Suppressor macrophage (primary cell): ENCODE data around the gene COL4A6.

ENCODE experiments used
- DNase-seq, 4 experiments: peaks; one replicate each; pipeline ENCODE4 v3.0.0-alpha.2; 2020 to 2022

COL4A6 gene

GRCh38 chrX:108216405-108216804 lies 221.8 kb downstream of the COL4A6 start:
- DNase-seq = no peak

GRCh38 chrX:108211301-108211700 lies 226.9 kb downstream of the COL4A6 start:
- DNase-seq = no peak

DNA sequence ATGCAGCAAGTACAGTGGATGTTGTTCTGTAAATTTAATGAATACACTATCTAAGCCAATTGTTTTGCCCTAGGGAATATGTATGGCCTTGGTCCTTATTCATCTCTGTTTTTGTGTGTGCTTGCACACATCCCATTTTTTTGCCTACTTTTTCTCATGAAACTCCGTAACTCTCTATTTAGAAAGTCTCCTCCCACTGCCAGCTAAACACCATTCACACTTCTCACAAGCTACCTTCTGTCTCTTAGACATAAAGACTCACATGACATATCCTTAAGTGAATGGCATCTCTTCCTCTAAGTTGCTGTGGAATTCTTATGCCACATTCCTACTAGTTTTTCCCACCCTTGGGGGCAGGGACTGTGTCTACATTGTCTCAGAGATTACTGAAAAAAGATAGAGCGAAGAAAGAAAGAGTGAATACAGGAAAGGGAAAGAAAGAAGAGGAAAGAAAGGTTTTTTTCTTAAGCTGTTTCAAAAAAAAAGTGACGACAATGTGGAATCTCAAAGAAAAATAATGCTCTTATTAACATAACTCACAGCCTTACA lies 229.1 kb downstream of the COL4A6 start:
- DNase-seq = no peak

DNA sequence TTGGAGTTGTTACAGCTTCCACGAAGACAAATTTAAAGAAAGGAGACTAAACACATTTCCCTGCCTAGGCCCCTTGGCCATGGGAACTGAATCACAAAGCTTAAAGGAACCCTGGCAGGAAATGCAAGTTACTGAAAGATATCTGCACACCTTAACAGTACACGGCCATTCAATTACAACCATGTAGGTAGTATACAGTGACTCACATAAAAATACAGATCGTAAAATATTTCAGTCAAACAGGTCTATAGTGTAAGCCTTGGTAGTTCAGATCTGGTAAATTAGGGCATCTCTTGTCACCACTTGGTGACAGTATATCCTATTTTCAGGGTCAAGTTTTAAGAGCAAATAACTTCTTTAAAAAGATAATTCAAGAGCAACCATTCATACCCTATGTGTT lies 234.7 kb downstream of the COL4A6 start:
- DNase-seq = no peak

DNA sequence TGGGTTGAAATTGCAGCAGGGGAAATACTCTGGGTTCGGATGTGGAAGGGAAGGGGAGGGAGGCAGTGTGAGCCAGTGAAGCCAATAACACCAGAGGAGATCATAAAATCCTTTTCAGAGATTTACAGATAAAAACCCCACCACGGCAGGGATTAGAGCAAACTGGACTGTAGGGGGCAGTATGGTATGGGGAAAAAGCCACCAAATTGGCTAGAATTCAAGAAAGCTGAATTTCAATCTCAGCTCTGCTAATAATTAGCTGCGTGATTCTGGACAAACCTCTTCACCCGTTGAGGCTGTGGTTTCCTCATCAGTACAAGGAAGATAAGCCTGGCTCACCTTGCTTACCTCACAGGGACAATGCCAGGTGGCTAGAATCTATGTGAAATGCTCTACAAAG lies 238.5 kb downstream of the COL4A6 start:
- DNase-seq = peak; percentile 4 to 38 (median 15)

- DNase-seq = no peak
These were observed 239.2 kb downstream of the COL4A6 start for GRCh38 chrX:108199041-108199440.

DNA sequence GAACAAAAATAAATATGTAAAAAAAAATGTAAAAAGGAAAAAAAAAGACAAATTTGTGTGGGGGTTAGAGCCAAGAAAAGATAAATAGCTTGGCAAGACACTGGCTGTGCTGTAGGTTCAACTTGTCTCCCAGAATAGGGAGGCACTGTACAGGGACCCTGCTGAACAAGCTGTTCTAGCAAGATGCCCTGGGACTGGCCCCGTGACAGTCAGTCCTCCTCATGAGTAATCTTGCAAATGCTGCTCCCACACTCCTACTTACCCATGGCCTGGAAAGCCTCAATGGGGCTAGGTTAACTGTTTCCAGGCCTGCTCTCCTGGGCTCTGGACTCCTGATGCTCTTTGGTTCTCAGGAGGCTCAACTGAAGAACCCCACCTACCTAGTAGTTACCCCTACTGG lies 239.8 kb downstream of the COL4A6 start:
- no peak for DNase-seq

GRCh38 chrX:108186811-108187210 lies 251.4 kb downstream of the COL4A6 start:
- DNase-seq = no peak

DNA sequence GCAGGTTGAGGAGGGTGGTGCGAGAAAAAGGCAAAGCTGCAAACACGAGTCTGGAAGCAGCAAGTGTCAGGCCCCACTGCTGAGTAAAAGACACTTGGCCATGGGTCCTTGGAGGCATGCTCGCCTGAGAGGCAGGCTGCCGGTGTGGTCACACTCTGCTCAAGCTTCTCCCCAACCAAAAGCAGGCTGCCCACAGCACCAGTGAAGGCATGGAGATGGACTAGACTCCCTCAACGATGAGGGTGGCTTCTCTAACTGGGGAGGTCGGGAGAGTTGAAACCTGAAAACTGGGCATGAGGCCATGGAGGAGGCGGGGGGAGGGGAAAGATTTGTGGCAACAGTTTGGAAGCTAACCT lies 260.1 kb downstream of the COL4A6 start:
- no peak for DNase-seq

DNA sequence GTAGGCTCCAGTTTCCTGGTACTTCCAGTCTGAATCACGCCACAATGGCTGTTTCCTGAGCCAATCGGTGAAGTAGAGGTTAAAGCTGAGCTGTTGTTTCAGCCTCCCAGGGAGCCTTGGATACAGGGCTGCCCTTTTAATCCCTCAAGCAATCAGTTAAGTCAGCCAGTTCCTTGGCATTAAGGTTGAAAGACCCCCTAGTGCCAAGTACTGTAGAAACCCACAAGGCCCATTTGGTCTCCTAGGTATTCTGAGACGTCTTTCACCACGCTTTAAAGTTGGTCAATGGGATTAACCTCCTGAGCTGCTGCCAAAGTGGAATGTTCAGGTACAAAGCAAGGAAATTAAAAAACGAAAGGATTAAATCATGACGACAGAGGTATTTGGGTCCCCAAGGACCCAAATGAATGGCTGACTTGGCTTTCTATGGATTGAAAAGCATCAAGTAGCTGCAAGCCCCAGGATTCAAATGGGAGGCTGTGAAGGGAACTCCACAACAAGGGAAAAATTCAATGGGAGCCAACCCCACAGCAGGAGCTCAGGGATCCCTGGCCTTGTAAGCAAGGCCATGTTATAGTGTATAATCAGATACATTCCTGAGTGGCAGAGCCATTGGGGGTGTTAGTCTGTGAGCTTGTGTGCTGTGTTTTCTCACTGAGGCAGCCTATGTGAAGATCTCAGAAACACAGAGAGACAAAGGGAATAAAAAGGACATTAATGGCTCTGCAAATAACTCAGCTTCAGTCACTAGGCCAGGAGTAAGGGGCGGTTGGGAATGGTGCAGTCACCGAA lies 260.7 kb downstream of the COL4A6 start:
- DNase-seq = no peak

GRCh38 chrX:108173874-108174273 lies 264.3 kb downstream of the COL4A6 start:
- DNase-seq = no peak

DNA sequence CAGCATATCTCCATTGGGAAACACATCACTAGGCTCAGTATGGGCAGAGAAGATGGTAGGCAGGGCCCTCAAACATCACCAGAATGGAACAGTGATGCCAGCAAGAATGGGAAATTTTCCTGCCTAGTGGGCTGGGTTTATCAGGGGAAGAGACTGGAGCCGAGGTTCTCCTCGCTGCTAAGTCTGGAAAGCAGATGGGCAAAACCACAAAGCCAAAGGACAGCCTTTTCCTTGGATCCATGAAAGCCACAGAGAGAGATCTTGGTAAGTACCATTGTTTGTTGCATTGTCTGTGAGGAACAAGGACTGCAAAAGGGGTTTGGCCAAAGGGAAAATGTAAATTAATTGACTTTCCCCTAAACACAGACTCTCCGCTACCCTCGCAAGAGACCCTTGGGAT lies 266.6 kb downstream of the COL4A6 start:
- no peak for DNase-seq

- DNase-seq = no peak
These were observed 268.5 kb downstream of the COL4A6 start for GRCh38 chrX:108169768-108170167.

DNA sequence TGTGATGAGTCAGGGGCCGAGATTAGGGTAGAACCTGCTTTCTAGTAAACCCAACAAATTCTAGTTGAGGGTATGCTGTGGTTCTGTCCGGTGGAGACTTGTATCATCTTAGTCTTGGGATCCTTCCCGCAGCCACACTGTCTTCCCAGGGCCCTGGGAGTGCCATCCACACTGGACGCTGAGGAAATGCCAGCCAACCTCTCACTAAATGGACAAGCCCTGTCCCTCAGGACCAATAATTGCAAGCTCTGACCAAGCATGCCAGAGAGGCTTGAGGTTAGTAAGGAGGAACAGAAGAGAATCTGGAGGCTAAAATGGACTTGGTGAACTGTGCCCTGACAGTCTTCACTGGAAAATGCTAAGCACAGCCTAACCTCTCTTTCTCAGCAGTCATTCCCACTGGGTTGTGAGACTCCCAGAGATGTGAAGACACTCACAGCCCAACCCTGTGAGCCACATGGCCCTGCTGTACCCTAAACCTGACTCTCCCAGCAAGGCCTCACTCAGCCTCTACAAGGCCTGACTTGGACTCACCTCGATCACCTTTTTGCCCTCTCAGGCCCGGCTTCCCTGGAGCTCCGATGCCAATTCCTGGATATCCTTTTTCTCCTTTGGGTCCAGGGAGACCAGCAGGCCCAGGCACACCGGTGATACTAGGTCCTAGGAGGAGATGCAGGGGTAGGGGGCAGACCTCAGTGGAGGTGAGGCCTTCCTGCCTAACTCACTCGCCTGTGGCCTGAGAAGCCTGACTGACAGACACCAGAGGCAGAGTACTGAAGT lies 269.1 kb downstream of the COL4A6 start:
- DNase-seq = no peak

DNA sequence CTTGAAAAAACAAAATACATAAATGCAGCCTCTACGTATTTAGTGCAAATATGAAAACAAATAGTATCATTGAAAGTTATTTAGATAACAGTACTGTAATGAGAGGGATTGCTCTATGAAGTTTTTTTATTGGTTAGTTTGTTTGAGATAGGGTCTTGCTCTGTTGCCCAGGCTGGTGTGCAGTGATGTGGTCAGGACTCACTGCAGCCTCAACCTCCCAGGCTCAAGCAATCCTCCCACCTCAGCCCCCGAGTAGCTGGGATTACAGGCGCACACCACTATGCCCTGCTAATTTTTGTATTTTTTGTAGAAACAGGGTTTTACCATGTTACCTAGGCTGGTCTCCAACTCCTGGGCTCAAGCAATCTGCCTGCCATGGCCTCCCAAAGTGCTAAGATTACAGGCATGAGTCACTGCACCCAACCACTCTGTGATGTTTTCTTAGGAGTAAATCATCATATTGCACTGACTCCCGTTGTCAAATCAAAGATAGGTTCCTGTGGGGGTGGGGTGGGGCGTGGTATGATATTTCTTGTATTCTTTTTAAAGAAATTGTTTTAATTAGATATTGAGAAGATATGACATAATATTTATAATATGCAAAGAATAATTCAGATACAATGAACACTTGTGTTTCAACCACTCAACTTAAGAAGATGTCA lies 270.9 kb downstream of the COL4A6 start:
- DNase-seq = no peak

GRCh38 chrX:108165383-108166111 lies 272.7 kb downstream of the COL4A6 start:
- peak in 2 of 4 experiments; percentile 0 to 3 for DNase-seq

GRCh38 chrX:108163333-108164082 lies 274.7 kb downstream of the COL4A6 start:
- DNase-seq = no peak

DNA sequence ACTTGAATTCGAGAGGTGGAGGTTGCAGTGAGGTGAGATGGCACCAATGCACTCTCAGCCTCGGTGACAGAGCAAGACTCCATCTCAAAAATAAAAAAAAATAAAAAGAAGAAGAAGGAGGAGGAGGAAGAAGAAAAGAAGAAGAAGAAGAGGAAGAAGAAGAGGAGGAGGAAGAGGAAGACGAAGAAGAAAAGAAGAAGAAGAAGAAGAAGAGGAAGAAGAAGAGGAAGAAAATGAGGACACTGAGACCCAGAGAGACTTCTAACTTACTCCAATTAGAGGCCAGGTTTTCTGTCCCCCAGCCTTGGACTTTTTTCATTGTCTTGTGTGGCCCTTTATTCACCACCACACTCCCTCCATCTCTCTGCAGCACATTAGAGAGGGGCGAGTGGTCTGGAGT lies 276.0 kb downstream of the COL4A6 start:
- DNase-seq = no peak

GRCh38 chrX:108160309-108160708 lies 277.9 kb downstream of the COL4A6 start:
- DNase-seq = no peak

- no peak for DNase-seq
These were observed 279.1 kb downstream of the COL4A6 start for GRCh38 chrX:108159028-108159670.

GRCh38 chrX:108157628-108158027 lies 280.6 kb downstream of the COL4A6 start:
- DNase-seq = no peak
